Measurements from ENCODE around the gene AKR1B15.

AKR1B15 gene

DNA sequence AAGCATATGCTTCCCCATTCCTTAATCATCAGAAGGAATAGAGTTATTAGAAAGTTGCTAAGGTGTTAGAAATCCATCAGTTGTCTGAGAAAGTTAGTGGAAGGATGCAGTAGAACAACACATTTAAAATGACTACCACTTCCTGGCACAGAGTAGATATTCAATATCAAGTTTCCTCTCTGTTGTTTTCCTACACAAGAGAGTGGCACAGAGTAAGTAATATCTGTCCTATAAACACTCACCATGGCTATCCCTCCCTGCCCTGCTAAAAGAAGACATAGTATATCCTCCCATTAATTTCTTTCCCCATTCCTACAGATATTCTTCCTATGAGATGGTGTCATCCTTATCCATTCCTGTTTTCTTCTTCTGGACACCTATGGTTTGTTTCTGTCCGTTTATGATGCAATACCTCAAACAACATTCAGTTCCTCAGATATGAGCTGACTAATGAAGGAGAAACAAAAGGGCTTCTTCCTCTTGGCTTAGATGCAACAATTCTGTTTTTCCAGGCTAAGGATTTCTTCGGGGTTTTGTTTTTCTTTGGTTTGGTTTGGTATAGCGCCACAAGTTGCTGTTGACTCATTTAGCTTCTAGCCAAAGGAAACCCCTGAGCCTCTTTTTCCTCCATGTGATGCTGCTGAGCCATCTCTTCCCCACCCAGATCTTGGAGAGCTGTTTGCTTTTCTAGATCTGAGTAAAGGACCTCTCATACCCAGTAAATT lies 64.9 kb downstream of the AKR1B15 start:
- DNase-seq: no peak

DNA sequence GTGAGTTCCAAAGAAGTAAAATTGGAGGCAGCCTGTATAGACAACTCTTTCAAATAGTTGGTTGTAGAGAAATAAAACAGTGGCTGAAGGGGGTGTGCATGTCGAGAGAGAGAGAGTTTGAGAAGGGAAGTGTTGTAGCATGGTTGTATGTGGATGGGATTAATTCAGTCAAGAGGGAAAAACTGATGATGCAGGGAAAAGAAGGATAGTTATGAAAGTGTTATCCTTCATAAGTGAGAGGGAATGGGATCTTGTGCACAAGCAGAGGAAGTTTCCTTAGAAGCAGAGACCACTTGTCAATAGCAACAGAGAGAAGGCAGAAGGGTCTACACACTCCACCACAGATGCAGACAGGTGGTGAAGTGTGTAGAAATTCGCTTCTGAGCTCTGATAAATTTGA lies 67.7 kb downstream of the AKR1B15 start:
- DNase-seq: no peak

DNA sequence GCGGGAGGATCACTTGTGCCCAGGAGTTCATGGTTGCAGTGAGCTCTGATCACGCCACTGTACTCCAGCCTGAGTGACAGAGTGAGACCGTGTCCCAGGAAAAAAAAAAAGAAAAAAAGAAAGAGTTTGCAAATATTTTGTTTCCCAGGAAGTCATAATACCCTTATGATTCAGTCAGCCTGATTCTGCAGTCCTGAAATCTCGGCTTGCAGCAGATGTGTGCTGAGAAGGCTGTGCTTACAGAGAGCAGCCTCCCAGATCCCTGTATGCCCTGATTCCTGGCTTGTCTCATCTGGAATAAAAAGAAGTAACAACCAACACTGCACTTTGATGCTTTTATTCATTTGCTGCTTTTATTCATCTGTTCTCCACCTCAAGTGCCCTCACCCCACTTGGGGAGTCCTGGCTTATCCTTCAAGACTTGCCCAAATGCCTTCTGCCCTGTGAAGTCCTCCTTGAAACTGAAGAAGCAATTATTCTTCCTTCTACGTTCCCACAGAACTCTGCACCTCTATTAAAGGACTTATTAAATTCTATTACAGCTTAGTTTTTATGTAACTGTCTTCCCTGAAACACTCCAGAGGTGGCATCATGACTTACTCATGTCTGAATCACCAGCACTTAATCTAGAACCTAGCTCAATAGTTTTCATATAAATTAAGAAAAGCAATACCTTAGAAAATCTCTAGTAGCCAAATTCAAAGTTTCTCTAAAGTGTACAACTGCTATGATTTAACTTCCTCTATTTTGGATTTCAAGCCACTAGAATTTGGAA lies 70.0 kb downstream of the AKR1B15 start:
- no peak for DNase-seq

DNA sequence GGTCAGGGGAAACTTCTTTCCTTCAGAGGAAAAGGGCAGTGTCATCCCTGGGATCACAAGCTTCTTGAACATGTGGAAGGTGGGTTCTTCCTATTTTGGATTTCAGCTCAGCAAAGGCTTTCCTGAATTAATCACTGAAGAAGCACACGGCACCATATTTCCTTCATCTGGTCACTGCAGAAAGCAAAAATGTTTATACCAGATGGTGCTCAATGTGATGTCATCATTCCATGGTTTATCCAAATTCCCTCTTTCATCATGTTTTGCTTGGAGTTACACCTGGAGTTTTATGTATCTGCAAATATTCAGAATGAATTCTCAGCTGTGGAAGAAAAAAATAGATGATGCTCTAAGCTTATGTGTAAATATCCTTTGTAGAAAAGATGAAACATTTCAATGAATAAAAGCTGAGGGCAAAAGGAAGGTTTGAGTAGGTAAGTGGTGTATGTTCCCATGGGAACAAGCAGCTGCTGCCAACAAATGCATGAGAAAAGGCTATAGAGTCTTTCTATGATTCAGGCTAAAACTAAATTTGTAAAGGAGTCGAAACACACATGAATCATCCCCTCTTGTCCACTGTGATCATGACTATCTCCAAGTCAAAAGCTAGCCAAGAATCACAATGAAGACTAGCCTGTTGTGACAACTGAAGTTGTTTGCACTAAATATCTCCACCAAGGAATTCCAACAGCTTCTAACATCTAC lies 70.9 kb downstream of the AKR1B15 start:
- DNase-seq: no peak

DNA sequence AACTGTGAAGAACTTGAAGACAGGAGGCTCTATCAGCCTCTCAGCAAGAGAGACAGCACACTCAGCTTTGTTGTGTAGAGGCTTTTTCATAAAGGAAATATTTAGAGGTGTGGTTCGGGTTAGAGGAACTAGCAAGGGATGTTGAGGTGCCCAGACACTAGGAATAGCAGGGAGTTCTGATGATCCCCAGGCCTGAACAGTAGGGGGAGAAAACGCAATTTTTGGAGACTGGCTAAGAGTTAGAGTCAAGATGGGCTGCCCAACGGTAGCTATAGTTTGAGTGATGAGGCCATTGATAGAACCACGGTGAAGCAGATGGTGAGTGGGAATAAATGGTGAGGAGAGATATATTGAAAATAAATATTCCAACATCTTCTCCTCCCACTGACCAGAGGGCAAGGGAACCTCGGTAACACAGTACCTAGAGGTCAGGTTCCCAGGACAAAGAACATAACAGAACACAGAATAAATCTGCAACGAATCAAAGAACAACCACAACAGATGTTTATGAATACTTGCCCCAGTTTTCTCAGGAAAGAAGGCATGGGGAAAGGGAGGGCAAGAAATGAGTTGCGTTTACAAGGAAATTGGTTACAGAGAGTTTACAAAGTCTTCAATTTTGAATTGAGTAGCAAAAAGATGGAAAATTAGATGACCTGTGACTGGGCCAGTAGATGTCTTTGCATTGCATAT lies 73.5 kb downstream of the AKR1B15 start:
- no peak for DNase-seq

DNA sequence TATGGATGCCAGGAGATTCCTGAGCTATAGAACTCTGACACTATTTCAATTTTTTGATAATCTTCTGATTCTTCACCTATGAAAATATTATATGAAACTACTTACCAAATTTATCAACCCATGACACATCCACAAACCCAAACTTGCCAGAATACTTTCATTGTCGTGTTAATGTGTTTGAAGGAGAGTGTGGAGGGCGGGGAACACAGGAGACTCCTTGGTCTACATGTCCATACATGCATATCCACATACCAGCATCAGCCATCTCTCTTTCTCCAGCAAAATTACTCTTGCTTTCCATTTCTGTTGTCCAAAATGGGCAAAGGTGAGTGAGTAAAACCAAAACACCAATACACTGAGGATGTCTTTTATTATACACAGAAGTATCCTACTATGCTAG lies 74.3 kb downstream of the AKR1B15 start:
- DNase-seq: no peak

DNA sequence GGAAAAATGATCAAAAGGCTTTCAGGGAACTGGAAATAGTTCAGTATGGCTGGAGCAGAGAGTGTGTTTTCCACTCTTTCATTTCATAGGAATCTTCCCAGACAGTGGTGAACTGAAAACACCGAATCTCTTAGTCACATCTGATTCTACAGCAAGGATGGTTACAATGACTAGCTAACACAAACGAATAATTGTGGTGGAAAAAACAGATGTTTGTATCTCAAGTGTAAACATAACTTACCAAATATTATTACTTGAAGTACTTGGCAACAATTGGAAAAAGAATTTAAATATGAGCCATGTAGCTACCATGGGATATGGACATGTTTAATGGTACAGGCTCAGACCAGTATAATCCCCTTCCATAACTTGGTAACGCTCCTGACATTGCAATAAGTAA lies 76.6 kb downstream of the AKR1B15 start:
- DNase-seq: no peak

DNA sequence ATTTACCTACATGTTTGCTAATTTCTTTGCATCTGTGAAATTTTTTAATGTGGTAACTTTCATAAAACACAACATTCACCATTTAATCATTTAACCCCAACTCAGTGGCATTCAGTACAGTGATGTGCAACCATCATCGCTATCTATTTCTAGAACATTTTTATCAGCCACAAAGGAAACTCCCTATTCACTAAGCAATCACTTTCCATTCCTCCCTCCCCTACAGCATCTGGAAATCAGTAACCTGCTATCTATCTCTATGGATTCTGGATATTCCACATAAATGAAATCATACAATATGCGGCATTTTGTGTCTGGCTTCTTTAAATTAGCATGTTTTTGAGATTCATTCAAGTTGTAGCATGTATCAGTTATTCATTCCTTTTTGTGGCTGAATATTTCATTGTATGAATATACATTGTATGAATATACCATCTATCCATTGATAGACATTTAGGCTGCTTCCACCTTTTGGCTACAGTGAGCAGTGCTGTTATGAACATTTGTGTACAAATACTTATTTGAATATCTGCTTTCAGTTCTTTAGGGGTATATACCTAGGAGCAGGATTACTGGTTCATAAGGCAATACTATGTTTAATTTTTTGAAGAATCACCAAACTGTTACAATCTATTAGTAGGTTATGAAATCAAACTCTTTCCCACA lies 78.3 kb downstream of the AKR1B15 start:
- DNase-seq: no peak

DNA sequence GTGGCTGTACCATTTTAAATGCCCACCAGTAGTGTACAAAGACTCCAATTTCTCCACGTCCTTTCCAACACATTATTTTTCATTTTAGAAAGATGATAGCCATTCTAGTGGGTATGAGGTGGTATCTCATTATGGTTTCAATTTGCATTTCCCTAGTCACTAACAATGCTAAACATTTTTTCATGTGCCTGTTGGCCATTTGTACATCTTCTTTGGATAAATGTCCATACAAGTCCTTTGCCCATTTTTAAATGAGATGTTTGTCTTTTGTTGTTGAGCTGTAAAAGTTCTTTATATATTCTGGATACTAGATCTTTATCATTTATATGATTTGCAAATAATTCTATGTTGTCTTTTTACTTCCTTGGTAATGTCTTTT lies 78.9 kb downstream of the AKR1B15 start:
- no peak for DNase-seq

DNA sequence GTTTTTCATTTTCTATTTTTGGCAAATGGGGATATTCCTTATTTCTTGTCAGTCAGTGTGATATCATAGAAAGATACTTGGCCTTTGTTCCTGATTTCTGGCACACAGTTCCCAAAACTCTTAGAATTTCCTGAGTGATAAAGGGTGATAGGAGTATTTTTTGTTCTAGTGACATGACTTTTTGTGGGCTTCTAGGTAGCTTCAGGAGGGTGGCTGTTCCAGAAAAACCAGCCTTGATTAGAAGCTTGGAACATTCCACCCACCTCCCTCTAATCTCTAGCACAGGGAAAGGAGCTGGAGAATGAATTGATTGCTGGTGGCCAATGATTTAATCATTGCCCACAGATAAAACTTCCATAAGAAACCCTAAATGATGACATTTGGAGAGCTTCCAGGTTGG lies 80.5 kb downstream of the AKR1B15 start:
- DNase-seq: no peak

Measured in hypothalamus (tissue), 51 donors.